HG03442 (cell line): ENCODE results near the gene B4GALT2.

Source experiments
- ATAC-seq: cut with Tn5 transposase; IDR thresholded peaks from one replicate; pipeline ENCODE4 v1.9.1; 2021; ENCODE audit warnings: mild to moderate bottlenecking, moderate library complexity; ENCODE audit not compliant: unreplicated experiment

Gene B4GALT2, protein sequence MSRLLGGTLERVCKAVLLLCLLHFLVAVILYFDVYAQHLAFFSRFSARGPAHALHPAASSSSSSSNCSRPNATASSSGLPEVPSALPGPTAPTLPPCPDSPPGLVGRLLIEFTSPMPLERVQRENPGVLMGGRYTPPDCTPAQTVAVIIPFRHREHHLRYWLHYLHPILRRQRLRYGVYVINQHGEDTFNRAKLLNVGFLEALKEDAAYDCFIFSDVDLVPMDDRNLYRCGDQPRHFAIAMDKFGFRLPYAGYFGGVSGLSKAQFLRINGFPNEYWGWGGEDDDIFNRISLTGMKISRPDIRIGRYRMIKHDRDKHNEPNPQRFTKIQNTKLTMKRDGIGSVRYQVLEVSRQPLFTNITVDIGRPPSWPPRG

DNA sequence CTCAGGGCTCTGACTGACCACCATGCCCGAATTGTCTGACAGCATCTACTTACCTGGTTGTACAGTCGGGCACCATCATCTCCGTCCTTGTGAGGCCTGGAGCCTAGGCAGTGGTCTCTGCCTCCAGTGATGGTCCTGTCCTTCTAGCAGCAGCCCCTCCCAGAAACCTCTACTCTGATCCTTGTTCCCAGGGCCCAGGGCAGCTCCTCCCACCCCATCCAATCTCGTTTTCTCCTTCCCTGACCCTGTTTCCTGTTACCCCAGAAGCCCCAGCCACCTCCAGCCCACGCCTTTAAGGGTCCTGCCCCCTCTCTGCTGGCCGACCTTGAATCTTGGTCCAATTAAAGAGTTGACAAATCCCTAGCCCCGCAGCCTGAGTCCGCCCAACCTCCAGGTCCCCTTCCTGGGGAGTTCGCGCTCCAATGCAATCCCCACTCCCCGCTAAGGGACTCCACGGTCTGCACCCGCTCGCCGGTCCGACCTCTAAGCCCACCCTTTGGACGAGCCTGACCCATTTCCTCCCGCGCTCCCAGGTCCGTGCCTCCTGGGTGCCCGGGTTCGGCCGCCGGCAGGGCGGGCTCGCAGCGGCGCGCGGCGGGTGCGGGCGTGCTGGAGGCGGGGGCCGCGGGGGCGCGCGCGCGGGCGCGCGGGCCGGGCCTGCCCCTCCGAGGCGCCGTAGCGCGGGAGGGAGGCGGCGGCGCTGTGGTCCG is at the start of gene B4GALT2:
TSS of gene B4GALT2 (plus strand) at position 660 of the 710 bp plus-strand sequence. CDS start 1,951 bp downstream, outside the sequence.
- no peak for ATAC-seq

DNA sequence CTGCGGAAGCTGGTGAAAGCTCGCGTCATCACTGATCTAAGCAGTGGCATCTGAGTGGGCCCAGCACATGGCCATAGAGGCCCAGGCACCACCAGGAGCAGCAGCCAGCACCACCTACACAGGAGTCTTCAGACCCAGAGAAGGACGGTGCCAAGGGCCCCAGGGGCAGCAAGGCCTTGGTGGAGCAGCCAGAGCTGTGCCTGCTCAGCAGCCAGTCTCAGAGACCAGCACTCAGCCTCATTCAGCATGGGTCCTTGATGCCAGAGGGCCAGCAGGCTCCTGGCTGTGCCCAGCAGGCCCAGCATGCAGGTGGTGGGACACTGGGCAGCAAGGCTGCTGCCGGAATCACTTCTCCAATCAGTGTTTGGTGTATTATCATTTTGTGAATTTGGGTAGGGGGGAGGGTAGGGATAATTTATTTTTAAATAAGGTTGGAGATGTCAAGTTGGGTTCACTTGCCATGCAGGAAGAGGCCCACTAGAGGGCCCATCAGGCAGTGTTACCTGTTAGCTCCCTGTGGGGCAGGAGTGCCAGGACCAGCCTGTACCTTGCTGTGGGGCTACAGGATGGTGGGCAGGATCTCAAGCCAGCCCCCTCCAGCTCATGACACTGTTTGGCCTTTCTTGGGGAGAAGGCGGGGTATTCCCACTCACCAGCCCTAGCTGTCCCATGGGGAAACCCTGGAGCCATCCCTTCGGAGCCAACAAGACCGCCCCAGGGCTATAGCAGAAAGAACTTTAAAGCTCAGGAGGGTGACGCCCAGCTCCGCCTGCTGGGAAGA is 48.7 kb upstream of the B4GALT2 start:
- ATAC-seq = no peak

DNA sequence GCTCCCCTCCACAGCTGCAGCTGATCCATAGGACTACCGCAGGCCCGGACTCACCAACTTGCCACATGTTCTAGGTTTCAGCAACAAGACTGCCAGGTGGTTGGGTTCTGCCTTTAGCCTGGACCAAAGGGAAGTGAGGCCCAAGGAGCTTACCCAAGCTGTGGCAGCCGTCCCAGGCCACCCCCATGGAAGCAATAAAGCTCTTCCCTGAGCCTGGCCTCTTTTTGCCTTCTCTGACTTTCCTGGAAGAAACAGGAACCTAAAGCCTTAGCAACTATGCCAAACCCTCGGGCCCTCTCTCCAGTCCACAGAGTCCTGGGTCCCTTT is 48.1 kb upstream of the B4GALT2 start:
- ATAC-seq = no peak

DNA sequence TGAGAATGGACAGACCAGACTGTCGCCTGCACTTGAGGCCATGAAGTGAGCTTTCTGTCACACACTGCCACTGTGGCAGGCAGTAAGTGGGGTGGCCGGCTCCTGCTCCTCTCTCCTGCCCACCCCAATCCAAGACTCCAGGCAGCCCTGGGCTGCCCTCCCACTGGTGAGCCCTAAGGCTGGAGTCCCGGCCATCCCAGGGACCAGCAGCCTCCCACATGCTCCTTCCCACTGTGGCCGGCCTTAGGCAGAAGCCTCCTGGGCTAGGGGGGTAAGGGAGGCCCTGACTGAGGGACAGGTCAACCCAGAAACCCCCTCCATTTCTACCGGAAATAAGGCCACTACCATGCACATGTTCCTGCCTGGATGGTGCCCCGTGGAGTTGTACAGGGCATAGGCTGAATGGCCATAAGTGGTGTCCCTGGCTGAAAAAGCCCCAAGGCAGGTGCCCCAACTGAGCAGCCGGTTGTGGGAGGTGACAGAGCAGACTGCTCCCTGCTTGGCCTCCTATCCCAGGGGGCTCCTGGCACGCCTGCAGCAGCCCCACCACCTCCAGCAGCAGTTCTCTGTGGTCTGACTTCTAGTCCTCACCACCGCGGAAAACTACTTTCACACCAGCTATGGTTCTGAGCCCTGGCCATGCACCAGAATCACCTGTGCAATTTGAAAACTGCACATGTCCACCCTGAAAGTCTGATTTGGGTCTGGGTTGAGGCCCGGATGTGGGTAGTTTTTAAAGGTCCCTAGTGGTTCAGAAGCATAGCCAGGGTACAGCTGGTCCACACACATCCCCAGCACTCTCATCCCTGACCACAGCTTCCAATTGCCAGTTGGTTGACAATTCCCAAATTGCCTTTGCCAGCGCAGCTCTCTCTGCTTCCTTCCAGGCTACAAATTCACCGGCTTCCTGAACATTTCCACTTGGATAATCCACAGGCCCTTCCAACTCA is 47.0 kb upstream of the B4GALT2 start:
- no peak for ATAC-seq

DNA sequence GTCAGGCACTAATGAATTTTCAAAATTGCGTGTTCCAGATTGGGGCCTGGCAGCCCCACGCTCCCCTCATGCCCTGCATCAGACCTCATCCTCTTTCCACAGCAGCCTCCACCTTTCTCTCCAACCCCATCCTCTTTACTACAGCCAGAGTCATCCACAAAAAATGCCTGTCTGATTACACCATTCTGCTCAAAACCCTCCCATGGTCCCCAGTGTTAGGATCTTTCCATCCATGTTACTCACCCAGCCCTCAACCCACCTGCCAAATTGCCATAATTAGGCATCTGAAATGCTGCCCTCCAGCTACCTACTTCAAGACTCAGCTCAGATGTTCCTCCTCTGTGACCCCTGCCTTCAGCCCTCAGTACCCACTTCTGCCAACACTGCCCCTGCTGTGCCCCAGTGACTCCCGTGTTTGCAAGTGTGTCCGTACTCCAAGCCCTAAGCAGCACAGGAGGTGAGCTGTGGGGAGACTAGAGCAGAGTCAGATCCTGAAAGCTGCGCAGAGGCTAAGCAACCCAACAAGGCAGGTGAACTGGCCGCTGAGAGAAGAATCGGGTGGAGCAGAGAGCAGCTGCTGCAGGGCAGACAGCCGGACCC is 46.1 kb upstream of the B4GALT2 start:
- no peak for ATAC-seq

DNA sequence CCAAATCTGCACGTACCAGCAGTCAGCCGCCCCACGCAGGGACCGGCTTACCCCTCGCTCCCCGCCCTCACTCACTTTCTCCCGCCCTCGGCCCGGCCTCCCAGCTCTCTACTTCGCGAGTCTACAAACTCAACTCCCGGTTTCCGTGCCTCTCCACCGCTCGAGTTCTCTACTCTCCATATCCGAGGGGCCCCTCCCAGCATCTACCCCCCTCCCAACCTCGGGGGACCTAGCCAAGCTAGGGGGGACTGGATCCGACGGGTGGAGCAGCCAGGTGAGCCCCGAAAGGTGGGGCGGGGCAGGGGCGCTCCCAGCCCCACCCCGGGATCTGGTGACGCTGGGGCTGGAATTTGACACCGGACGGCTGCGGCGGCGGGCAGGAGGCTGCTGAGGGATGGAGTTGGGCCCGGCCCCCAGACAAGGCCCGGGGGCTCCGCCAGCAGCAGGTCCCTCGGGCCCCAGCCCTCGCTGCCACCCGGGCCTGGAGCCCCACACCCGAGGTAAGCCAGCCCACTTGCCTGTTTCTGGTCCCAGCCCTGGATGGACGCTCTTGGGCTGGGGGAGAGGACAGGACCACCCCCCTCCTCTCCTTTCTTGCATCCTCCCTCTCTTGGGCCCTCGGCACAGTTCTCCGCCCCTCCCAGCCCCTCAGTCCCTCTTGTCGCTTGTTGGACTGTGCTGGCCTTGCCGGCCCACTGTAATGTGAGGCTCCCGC is 45.5 kb upstream of the B4GALT2 start, which contains the start of gene ARTN:
TSS of gene ARTN (plus strand) at position 416 of the 715 bp plus-strand sequence. CDS start 1,856 bp downstream, outside the sequence.
- ATAC-seq = no peak

DNA sequence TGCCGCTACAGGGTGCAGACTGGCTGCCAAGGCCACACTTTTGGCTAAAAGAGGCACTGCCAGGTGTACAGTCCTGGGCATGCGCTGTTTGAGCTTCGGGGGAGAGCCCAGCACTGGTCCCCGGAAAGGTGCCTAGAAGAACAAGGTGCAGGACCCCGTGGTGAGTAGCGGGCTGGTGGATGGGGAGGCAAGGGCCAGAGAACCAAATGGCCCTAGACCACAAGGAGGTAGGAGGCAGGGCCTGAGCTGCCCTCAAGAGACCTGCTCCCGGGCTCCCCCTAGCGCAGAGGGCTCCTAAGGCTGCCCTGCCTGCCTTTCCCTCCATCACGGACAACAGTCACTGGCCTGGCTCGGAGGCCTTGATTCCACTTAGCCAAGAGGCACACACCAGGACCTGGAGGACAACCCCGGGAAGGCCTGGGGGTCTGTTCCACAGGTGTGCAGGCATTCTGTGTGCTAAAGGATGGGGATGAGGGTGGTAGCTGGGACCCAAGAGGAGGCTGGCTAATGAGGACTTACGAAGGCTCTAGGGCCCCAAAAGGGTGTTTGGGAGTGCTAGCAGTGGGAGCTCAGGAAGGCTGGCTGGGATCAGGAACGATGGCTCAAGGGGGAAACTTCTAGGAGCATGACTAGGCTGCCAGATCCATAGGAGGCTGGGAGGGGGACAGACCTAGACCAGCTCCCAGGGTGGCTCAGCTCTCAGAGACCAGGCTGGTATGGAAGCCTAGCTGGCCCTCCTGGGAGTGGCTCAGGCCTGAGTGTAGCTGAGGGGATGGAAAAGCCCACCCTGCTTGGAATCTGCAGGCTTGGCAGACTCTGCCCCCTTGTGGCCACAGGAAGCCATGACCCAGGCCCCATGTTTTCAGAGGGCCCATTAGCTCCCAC is 44.7 kb upstream of the B4GALT2 start:
- ATAC-seq = no peak

DNA sequence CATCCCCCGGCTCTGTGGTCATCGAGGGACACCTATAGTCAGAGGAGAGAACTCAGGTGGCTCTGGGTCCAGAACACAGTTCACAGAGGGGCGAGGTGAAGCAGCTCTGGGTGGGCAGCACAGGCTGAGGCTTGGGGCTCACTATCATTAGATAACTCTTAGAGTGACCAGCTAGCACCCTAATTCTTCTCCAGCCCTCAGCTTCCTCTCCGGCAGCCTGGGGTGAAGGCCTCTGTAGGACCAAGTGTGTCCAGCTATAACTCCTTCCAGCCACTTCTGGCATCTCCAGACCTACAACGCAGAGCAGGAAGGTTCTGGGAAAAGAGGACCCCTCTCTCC is 44.1 kb upstream of the B4GALT2 start:
- ATAC-seq = no peak

DNA sequence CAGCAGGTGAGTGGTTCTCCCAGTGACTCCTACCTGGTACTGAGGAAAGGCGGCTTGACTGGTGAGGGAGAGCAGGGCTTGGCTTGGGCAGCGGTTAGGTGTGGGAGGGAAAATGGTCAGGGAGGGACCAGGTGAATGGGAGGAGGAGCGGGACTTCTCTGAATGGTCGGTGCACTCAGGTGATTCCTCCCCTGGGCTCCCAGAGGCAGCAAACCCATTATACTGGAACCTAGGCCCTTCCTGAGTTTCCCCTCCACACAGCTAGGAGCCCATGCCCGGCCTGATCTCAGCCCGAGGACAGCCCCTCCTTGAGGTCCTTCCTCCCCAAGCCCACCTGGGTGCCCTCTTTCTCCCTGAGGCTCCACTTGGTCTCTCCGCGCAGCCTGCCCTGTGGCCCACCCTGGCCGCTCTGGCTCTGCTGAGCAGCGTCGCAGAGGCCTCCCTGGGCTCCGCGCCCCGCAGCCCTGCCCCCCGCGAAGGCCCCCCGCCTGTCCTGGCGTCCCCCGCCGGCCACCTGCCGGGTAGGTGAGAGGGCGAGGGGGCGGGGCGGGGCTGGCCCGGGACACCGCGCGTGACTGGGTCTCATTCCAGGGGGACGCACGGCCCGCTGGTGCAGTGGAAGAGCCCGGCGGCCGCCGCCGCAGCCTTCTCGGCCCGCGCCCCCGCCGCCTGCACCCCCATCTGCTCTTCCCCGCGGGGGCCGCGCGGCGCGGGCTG is 43.1 kb upstream of the B4GALT2 start:
- no peak for ATAC-seq

DNA sequence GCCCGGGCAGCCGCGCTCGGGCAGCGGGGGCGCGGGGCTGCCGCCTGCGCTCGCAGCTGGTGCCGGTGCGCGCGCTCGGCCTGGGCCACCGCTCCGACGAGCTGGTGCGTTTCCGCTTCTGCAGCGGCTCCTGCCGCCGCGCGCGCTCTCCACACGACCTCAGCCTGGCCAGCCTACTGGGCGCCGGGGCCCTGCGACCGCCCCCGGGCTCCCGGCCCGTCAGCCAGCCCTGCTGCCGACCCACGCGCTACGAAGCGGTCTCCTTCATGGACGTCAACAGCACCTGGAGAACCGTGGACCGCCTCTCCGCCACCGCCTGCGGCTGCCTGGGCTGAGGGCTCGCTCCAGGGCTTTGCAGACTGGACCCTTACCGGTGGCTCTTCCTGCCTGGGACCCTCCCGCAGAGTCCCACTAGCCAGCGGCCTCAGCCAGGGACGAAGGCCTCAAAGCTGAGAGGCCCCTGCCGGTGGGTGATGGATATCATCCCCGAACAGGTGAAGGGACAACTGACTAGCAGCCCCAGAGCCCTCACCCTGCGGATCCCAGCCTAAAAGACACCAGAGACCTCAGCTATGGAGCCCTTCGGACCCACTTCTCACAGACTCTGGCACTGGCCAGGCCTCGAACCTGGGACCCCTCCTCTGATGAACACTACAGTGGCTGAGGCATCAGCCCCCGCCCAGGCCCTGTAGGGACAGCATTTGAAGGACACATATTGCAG is 42.4 kb upstream of the B4GALT2 start:
- no peak for ATAC-seq

DNA sequence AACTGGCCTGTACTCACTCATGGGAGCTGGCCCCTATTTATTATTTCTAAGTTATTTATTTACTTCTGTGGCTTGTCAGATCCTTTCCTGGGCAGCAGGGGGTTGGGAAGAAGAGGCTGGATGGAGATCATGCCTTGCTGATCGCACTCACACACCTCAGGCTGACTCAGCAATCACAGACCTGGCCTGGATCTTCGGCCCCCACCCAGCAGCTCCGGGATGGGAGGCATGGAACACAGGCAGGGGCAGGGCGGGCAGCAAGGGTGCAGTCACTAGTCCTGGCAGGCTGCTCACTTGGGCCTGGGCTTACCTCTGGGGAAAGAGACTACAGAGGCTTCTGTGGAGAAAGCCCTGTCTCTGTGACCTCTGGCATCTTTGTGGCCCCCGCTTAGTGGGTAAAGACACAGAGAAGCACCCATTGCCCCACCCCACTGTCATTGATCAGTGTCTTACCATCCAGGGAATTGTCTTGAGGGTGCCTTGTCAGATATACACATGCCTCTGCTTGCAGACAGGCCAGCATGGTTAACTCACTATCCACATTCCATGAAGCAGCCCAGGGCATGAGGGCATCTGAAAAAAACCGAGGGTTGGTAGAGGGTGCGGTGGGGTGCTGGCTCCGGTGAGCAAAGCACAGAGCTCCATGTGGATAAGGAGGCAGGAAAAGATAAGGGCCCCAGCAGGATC is 41.7 kb upstream of the B4GALT2 start:
- ATAC-seq = no peak

DNA sequence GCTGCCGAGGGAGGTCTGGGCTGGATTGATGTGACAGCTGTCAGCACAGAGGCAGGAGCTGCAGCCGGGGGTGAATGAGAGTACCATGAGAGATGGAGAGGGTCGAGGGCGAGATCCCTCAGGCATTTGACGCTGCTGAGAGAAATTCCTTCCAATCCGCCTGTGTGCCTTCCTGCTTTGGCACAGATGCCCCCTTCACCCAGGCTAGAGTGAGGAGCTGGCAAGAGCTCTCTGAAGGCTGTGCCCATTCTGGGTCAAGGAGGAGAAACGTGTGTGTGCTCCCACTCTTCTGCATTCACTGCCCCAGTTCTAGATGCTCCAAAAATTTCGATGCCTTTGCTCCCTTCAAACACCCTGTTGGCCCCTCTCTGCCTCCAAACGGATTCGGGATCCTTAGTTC is 40.6 kb upstream of the B4GALT2 start:
- no peak for ATAC-seq

DNA sequence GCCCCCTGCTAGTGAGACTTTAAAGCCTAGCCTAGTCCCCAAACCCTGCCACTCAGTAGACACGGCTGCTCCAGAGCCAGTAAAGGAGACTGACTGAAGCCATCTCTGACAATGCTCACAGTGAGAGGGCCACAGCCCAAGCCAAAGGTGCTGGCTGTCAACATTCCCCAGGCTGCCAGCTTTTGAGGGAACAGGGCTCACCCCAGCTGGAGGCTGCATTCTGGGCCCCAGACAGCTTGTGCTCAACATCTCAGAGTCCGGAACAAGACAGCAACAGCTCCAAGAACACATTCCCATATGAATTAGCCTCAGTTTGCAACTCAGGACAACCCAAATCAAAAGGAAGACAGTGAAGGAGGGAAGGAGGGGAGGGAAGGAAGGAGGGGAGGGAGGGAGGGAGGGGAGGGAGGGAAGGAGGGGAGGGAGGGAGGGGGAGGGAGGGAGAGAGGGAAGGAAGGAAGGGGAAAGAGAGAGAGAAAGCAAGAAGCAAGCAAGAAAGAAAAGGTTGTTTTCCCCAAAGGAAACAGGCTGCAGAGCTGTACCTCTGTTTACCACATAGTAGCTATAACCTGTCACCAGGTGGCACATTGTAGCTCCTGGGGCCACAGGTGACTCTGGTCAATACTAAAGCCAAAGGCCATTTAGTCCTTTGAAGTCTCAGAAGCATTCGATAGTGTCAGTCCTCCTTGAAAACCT is 40.0 kb upstream of the B4GALT2 start:
- no peak for ATAC-seq

DNA sequence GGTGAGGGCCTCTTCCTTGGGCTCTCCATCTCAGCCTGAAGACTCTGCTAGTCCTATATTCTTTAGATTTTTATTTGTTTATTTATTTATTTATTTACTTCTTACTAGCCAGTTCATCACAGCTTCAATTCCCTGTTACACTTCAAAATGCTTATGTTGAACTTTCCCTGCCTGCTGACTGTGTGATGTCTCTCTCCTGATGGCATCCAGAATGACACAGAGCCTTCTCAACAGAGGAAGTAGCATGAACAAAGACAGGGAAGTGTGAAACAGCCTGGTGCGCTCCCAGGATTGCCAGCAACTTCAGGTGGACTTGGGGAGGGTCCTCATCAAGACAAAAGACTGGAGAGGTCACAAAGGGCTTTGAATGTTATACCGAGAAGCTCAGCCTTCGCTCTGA is 36.6 kb upstream of the B4GALT2 start:
- ATAC-seq = no peak

DNA sequence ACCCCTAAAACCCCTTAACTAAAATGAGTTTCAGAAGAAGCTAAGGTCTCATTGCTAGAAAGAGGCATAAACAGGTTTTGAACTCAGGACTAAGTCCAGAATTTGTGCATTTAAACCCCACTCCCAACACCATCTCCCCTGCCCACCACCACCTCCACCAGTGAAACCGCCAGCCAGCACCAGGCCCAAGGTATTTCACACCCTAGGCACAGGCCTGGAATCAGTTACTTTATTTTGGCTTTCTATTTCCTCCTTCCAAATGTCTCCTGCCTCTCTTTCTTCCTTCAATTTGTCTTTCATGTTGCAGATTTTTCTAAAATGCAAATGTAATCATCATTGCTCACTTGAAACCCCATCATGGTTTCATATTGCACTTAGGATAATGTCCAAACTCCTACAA is 34.1 kb upstream of the B4GALT2 start:
- ATAC-seq = no peak

DNA sequence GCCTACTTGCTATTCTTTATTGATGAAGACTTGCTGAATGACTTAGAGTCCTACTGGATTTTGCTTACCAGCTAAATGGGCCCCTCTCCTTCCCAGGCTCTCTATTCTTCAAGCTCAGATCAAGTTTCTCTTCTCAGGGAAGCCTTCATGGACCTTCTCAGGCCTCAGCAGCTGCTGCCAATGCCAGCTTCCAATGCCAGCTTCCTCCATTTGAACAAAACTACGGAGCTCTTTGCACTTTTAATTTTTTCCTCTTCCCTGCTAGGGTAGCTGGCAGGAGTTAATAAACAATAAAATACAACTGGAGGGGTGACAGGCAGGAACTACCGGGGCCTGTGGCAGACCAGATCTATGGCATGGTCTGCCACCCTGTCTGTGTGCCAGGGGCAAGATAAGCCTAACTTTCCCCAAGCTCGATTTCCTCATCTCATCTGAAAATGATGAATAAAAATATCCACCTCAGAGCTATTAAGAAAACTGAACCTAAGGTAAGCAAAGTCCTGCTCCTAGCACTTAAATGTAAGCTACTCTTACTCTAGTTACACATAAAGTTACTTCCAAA is 33.3 kb upstream of the B4GALT2 start:
- no peak for ATAC-seq
